Mesenchymal stem cell (in vitro differentiated cells and primary cell): ENCODE results near the gene HTR3A.

Source experiments
- DNase-seq: peaks from one replicate; pipeline ENCODE4 v3.0.0-alpha.2; 2013
- H2AFZ ChIP-seq: one replicate; pipeline ENCODE4 v1.6.1; 2013; ENCODE audit warnings: low read depth, mild to moderate bottlenecking, control low read depth, inconsistent platforms, low read length, moderate library complexity
- H2AK5ac ChIP-seq: 2 replicates; pipeline ENCODE4 v1.6.1; 2013; ENCODE audit warnings: low read length, moderate library complexity, mild to moderate bottlenecking, inconsistent platforms; ENCODE audit not compliant: severe bottlenecking
- H2BK120ac ChIP-seq: one replicate; pipeline ENCODE4 v1.6.1; 2013; ENCODE audit warnings: low read depth, mild to moderate bottlenecking, inconsistent platforms, low read length, moderate library complexity
- H2BK12ac ChIP-seq, 2 experiments: one replicate each; pipeline ENCODE4 v1.6.1; 2013; ENCODE audit warnings: inconsistent platforms in 2 of 2, low read length in 2 of 2, mild to moderate bottlenecking in 2 of 2, moderate library complexity in 2 of 2, control low read depth in 1 of 2
- H2BK15ac ChIP-seq: one replicate; pipeline ENCODE4 v1.6.1; 2013; ENCODE audit warnings: mild to moderate bottlenecking, low read depth, inconsistent platforms; ENCODE audit not compliant: poor library complexity, severe bottlenecking
- H2BK5ac ChIP-seq: 2 replicates; pipeline ENCODE4 v1.6.1; 2013; ENCODE audit warnings: low read depth, mild to moderate bottlenecking, low read length, control low read depth, inconsistent platforms; ENCODE audit not compliant: poor library complexity, severe bottlenecking
- H3K14ac ChIP-seq, 2 experiments: one replicate each; pipeline ENCODE4 v1.6.1; 2013; ENCODE audit warnings: inconsistent platforms in 2 of 2, low read length in 2 of 2, control low read depth in 1 of 2, mild to moderate bottlenecking in 1 of 2, moderate library complexity in 1 of 2
- H3K18ac ChIP-seq, 2 experiments: one replicate each; pipeline ENCODE4 v1.6.1; 2013; ENCODE audit warnings: inconsistent platforms in 2 of 2, low read length in 2 of 2, control low read depth in 1 of 2, low read depth in 1 of 2, mild to moderate bottlenecking in 1 of 2
- H3K23ac ChIP-seq, 2 experiments: one replicate each; pipeline ENCODE4 v1.6.1; 2013; ENCODE audit warnings: inconsistent platforms in 2 of 2, low read length in 2 of 2, mild to moderate bottlenecking in 2 of 2, moderate library complexity in 2 of 2, control low read depth in 1 of 2
- H3K27ac ChIP-seq: 2 replicates; pipeline ENCODE4 v1.5.1; 2013; ENCODE audit warnings: mild to moderate bottlenecking, moderate library complexity, low read length, control low read depth, inconsistent platforms; ENCODE audit not compliant: poor library complexity, severe bottlenecking
- H3K27me3 ChIP-seq, 2 experiments: 2 replicates each; pipeline versions ENCODE4 v1.6.1 to v1.7.0; 2013; ENCODE audit warnings: low read length in 2 of 2, mild to moderate bottlenecking in 2 of 2, moderate library complexity in 2 of 2, control low read depth in 1 of 2, inconsistent platforms in 1 of 2; ENCODE audit not compliant: control insufficient read depth in 1 of 2, insufficient read depth in 1 of 2
- H3K36me3 ChIP-seq, 2 experiments: 2 replicates each; pipeline versions ENCODE4 v1.6.1 to v1.7.0; 2013; ENCODE audit warnings: low read length in 2 of 2, control low read depth in 1 of 2, inconsistent platforms in 1 of 2, low read depth in 1 of 2, mild to moderate bottlenecking in 1 of 2; ENCODE audit not compliant: insufficient read depth in 2 of 2, control insufficient read depth in 1 of 2
- H3K4ac ChIP-seq, 2 experiments: one replicate each; pipeline ENCODE4 v1.6.1; 2013; ENCODE audit warnings: inconsistent platforms in 2 of 2, low read length in 2 of 2, mild to moderate bottlenecking in 2 of 2, moderate library complexity in 2 of 2, control low read depth in 1 of 2, low read depth in 1 of 2
- H3K4me1 ChIP-seq: 2 replicates; pipeline ENCODE4 v1.6.1; 2013; ENCODE audit warnings: low read depth, low read length, control low read depth; ENCODE audit not compliant: control insufficient read depth, insufficient read depth
- H3K4me2 ChIP-seq: 2 replicates; pipeline ENCODE4 v1.6.1; 2013; ENCODE audit warnings: low read length, mild to moderate bottlenecking, inconsistent platforms; ENCODE audit not compliant: poor library complexity, severe bottlenecking
- H3K4me3 ChIP-seq, 2 experiments: 2 replicates each; pipeline versions ENCODE4 v1.5.1 to v1.7.0; 2013; ENCODE audit warnings: low read length in 2 of 2, mild to moderate bottlenecking in 2 of 2, control low read depth in 1 of 2, low read depth in 1 of 2; ENCODE audit not compliant: insufficient read depth in 1 of 2
- H3K79me1 ChIP-seq: replicated peaks from 2 replicates; pipeline ENCODE4 v1.6.1; 2013; ENCODE audit warnings: mild to moderate bottlenecking, control low read depth, low read length, inconsistent platforms; ENCODE audit not compliant: poor library complexity, severe bottlenecking
- H3K9ac ChIP-seq: 2 replicates; pipeline ENCODE4 v1.7.0; 2013; ENCODE audit warnings: mild to moderate bottlenecking, low read length, moderate library complexity
- H3K9me3 ChIP-seq: 2 replicates; pipeline ENCODE4 v1.7.0; 2013; ENCODE audit warnings: mild to moderate bottlenecking, low read length; ENCODE audit not compliant: control insufficient read depth
- H4K8ac ChIP-seq: one replicate; pipeline ENCODE4 v1.6.1; 2013; ENCODE audit warnings: inconsistent platforms, mild to moderate bottlenecking, low read length, moderate library complexity
- H4K91ac ChIP-seq: one replicate; pipeline ENCODE4 v1.6.1; 2013; ENCODE audit warnings: mild to moderate bottlenecking, low read length, inconsistent platforms
- WGBS: methylation state at CpG from one replicate; pipeline ENCODE4 v1.1.7; 2013; ENCODE audit warnings: mixed read lengths; 5-methylcytosine and 5-hydroxymethylcytosine counted together

The HTR3A gene

DNA sequence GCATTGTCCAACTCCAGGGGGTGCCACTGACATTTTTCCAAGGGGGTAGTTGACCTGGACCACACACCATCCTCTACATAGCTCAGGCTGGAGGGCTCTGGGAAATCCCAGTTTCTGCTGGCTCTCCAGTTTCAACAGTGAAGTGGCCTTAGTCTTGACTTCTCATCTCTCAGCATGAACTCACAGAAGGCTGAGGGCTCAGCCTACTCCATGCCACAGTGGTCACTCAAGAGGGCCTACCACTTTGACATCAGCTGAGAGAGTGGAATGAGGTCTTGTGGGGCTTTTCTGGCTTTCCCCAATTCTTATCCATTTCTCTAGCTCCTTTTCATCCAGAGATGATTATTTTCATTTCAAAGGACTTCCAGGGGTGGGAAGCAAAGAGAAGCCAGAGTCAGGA, 7.4 kb downstream of the HTR3A start:
- Histone ChIP-seq H2BK120ac (no peak overlapping the region), H3K4me2 (no peak overlapping the region), H2BK5ac (no peak overlapping the region), H3K23ac (no peak overlapping the region), H2AK5ac (no peak overlapping the region), H4K8ac (no peak overlapping the region), H3K27ac (no peak overlapping the region), H3K79me1 (no peaks in the 10 kb centered on the region), H2AFZ (no peak overlapping the region), H3K9ac (no peak overlapping the region), H3K4me3 (no peak overlapping the region), H3K36me3 (no peaks in the 10 kb centered on the region), H3K14ac (no peak overlapping the region), H3K18ac (no peak overlapping the region), H3K4ac (no peak overlapping the region), H4K91ac (no peak overlapping the region), H3K27me3 (peaks cover 6 to 61% of the 10 kb centered on the region in 2 experiments), H2BK12ac (no peak overlapping the region), H2BK15ac (no peak overlapping the region), H3K9me3 (no peaks in the 10 kb centered on the region), H3K4me1 (no peaks in the 10 kb centered on the region)
- no peak for DNase-seq

DNA sequence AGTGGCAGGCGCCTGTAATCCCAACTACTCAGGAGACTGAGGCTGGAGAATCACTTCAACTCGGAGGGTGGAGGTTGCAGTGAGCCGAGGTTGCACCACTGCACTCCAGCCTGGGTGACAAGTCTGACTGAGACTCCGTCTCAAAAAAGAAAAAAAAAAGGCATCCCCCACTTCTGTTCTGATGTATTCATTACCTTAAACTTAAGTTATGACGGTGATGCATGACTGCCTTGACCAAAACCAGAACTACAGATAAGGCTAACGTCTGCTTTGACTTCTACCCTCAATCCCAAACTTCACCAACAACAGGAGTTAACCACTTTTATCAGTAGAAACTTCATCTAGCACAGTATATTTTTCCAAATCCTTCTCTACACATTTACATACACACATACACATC, 9.9 kb downstream of the HTR3A start:
- Histone ChIP-seq H3K4ac (no peak overlapping the region), H3K4me2 (no peak overlapping the region), H3K14ac (no peak overlapping the region), H3K9ac (no peak overlapping the region), H3K36me3 (no peaks in the 10 kb centered on the region), H3K4me1 (no peaks in the 10 kb centered on the region), H3K27me3 (peaks cover 3 to 41% of the 10 kb centered on the region in 2 experiments), H2BK15ac (no peak overlapping the region), H3K9me3 (no peaks in the 10 kb centered on the region), H2BK5ac (no peak overlapping the region), H2BK12ac (no peak overlapping the region), H3K27ac (no peak overlapping the region), H3K18ac (no peak overlapping the region), H4K8ac (no peak overlapping the region), H4K91ac (no peak overlapping the region), H2AK5ac (no peak overlapping the region), H2AFZ (no peak overlapping the region), H3K23ac (no peak overlapping the region), H2BK120ac (no peak overlapping the region), H3K79me1 (no peaks in the 10 kb centered on the region), H3K4me3 (no peak overlapping the region)
- no peak for DNase-seq
- WGBS = 74% methylated on average over 6 of the region's 6 CpGs

GRCh38 chr11:113985906-113986305, 11.0 kb downstream of the HTR3A start:
- no peak for DNase-seq
- H3K27me3 ChIP-seq = peaks cover 3 to 30% of the 10 kb centered on the region in 2 experiments
- no peak overlapping the region for H3K23ac ChIP-seq
- no peak overlapping the region for H2AK5ac ChIP-seq
- no peak overlapping the region for H3K4me2 ChIP-seq
- no peak overlapping the region for H2BK120ac ChIP-seq
- H2BK15ac ChIP-seq = no peak overlapping the region
- no peaks in the 10 kb centered on the region for H3K36me3 ChIP-seq
- H2BK12ac ChIP-seq = no peak overlapping the region
- H3K14ac ChIP-seq = no peak overlapping the region
- H3K79me1 ChIP-seq = no peaks in the 10 kb centered on the region
- H3K18ac ChIP-seq = no peak overlapping the region
- WGBS = 83% methylated on average over 4 of the region's 4 CpGs
- no peak overlapping the region for H4K8ac ChIP-seq
- no peak overlapping the region for H2BK5ac ChIP-seq
- H2AFZ ChIP-seq = no peak overlapping the region
- H3K27ac ChIP-seq = no peak overlapping the region
- no peaks in the 10 kb centered on the region for H3K4me1 ChIP-seq
- H4K91ac ChIP-seq = no peak overlapping the region
- H3K4me3 ChIP-seq = no peak overlapping the region
- no peak overlapping the region for H3K9ac ChIP-seq
- no peak overlapping the region for H3K4ac ChIP-seq
- no peaks in the 10 kb centered on the region for H3K9me3 ChIP-seq

GRCh38 chr11:113986351-113987140, 11.6 kb downstream of the HTR3A start:
- Histone ChIP-seq H3K18ac (no peak overlapping the region), H3K4ac (no peak overlapping the region), H3K9me3 (no peaks in the 10 kb centered on the region), H3K36me3 (no peaks in the 10 kb centered on the region), H2BK120ac (no peak overlapping the region), H4K91ac (no peak overlapping the region), H3K9ac (no peak overlapping the region), H3K27ac (no peak overlapping the region), H3K4me3 (no peak overlapping the region), H2AK5ac (no peak overlapping the region), H3K27me3 (peaks cover 4 to 30% of the 10 kb centered on the region in 2 experiments), H3K4me2 (no peak overlapping the region), H2BK5ac (no peak overlapping the region), H3K23ac (no peak overlapping the region), H2AFZ (no peak overlapping the region), H3K79me1 (no peaks in the 10 kb centered on the region), H3K14ac (no peak overlapping the region), H4K8ac (no peak overlapping the region), H3K4me1 (no peaks in the 10 kb centered on the region), H2BK15ac (no peak overlapping the region), H2BK12ac (no peak overlapping the region)
- 84% methylated on average over 15 of the region's 18 CpGs for WGBS
- no peak for DNase-seq
